Pancreas (tissue), 10 donors: ENCODE results near the gene SMARCC2. TPM values are rescaled to one million over a fixed set of nuclear protein-coding genes. Genes with fewer than 3 reads are reported as not detected.
A peak's percentile ranks its signal among the peaks of the same experiment; 100 is the strongest.
"Not testable (repeated sequence)": the region's sequence is repeated elsewhere in the genome, so short reads cannot be mapped to it uniquely, and the experiment has no call there.

Source experiments
- ATAC-seq, 4 donors: fragments of 200-7000 bp; cut with Tn5 transposase; one replicate each; pipeline versions ENCODE4 v1.8.0 to v1.9.1; 2020; ENCODE audit warnings: mild to moderate bottlenecking in 4 of 4, moderate library complexity in 4 of 4
- DNase-seq, 6 donors: peaks; one replicate each; pipeline ENCODE4 v3.0.0-alpha.2; 2020
- FAIRE-seq: peaks from 2 replicates; lab custom pipeline; 2012; peaks lifted over from hg19 to GRCh38; lab: Jason Lieb, UNC
- H3K27ac ChIP-seq, 4 donors: fragments of 200-600 bp; sonication (generic); 1 replicate in 3 of 4; 2 replicates in 1 of 4; pipeline versions ENCODE4 v1.5.0 to v1.8.0; 2020
- H3K27me3 ChIP-seq, 4 donors: fragments of 200-600 bp; one replicate each; pipeline ENCODE4 v1.8.0; 2021
- H3K36me3 ChIP-seq, 3 donors: fragments of 200-600 bp; sonication (generic) in 1 of 3; one replicate each; pipeline versions ENCODE4 v1.5.0 to v1.8.0; 2020 to 2021
- H3K4me1 ChIP-seq, 3 donors: fragments of 200-600 bp; one replicate each; pipeline ENCODE4 v1.8.0; 2021
- H3K4me3 ChIP-seq, 4 donors: fragments of 200-600 bp; sonication (generic) in 2 of 4; one replicate each; pipeline versions ENCODE4 v1.5.0 to v1.8.0; 2020 to 2021
- H3K9me3 ChIP-seq, 4 donors: fragments of 200-600 bp; one replicate each; pipeline ENCODE4 v1.8.0; 2021
- WGBS, 2 donors: extraction: QIAGEN DNeasy Blood & Tissue Kit; methylation state at CpG; one replicate each; pipeline ENCODE4 v1.1.7; 2013; 5-methylcytosine and 5-hydroxymethylcytosine counted together
- intact Hi-C, 3 donors: fragments of 100-400 bp; cut with DNase I; formaldehyde crosslinking; loops; one replicate each; pipeline versions ENCODE4 v1.11.1 to v1.14.2; 2022
- polyA plus RNA-seq, 2 donors: library from polyadenylated mRNA; stranded (reverse); fragments of 200-250 nt; gene quantifications; one replicate each; pipeline ENCODE4 v1.2.3, GENCODE V29; 2013
- total RNA-seq, 6 donors: library from RNA; stranded (reverse); fragmentation: NEBNext Ultra II Directional in 4 of 6; extraction: Animal tissue kit (Norgen Biotek cat#: 25700) in 4 of 6; gene quantifications; one replicate each; pipeline versions ENCODE4 v1.2.1 to v1.2.4, GENCODE V29; 2021 to 2023
- TF ChIP-seq, protein P1 (sequence below), 4 donors: fragments of 200-600 bp; sonication (generic) in 3 of 4; IDR thresholded peaks; one replicate each; pipeline versions ENCODE4 v1.5.0 to v1.8.0; 2021; ENCODE audit warnings: antibody characterized with exemption in 4 of 4
- donor health status: healthy with polysubstance abuse.
- donor health status: DM: no; HTN: no; CAD: no; lungs with moderate emphysema.
- donor health status: DM: no; HTN: no; CAD: no.
- donor health status: control.
- donor health status: control.
- donor health status: Bipolar disorder and iron deficiency.
- donor health status: DM: yes; HTN: yes; CAD: no.
- donor health status: DM: no; HTN: no; CAD: no.
- donor health status: DM: no; HTN: no; CAD: no.
- donor health status: DM: yes; HTN: yes; CAD: no.

Gene SMARCC2
- total and polyA plus RNA-seq, 8 donors, result 26.3 to 64.5 (median 38.2) TPM

DNA sequence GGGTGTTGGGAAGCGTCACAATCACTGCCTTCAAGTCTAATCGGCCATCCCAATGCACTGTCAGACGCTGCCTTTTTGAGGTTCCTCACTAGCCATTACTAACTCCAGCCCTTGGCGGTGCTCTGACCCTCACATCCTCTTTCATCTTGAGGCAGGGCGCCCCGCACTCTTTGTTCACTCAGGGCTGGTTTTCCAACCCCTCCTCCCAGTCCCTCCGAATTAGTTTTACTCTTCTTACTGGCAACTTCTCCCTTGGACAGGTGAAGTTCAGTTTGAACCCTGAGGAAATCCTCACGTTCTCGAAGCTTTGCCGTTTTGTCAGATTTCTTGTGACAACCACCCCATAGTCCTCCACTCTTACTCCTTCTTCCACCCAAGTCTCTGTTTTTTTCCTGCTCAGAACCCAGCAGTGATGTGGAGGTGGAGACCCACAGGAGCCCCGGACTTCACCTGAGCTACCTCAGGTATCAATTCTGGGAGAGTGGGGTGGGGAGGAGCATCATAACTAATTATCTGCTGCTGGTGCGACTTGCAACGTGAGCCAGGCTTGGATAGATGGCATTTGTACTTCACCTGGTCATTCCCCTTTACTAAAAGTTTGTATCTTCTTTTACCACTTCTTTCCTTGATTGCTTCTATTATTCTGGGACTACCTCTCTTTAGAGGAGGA, 70.5 kb downstream of the SMARCC2 start:
- TF ChIP-seq, protein P1, sequence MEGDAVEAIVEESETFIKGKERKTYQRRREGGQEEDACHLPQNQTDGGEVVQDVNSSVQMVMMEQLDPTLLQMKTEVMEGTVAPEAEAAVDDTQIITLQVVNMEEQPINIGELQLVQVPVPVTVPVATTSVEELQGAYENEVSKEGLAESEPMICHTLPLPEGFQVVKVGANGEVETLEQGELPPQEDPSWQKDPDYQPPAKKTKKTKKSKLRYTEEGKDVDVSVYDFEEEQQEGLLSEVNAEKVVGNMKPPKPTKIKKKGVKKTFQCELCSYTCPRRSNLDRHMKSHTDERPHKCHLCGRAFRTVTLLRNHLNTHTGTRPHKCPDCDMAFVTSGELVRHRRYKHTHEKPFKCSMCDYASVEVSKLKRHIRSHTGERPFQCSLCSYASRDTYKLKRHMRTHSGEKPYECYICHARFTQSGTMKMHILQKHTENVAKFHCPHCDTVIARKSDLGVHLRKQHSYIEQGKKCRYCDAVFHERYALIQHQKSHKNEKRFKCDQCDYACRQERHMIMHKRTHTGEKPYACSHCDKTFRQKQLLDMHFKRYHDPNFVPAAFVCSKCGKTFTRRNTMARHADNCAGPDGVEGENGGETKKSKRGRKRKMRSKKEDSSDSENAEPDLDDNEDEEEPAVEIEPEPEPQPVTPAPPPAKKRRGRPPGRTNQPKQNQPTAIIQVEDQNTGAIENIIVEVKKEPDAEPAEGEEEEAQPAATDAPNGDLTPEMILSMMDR (IDR thresholded peaks at IDR 0.05), result no peak
- Histone ChIP-seq H3K27ac (peak overlapping the region; percentile 72 to 88 (median 83)), H3K4me3 (peak overlapping the region; percentile 36 to 67 (median 55)), H3K4me1 (peaks cover 0 to 17% (median 13%) of the 10 kb centered on the region in 3 donors), H3K9me3 (no peaks in the 10 kb centered on the region), H3K36me3 (peaks cover 0 to 8% (median 0%) of the 10 kb centered on the region in 3 donors), H3K27me3 (no peaks in the 10 kb centered on the region)
- DNase-seq (peak in 1 of 6 donors; percentile 29), FAIRE-seq (no peak), ATAC-seq (peak in 1 of 4 donors; percentile 0)
- WGBS, 2 donors, result 1 to 3% methylated on average over 13 of the region's 13 CpGs
- intact Hi-C loops, result loop anchor here in 1 of 3 donors (5.0 kb wide), 1 partner anchor 42 kb away; no protein-coding TSS in a partner anchor

DNA sequence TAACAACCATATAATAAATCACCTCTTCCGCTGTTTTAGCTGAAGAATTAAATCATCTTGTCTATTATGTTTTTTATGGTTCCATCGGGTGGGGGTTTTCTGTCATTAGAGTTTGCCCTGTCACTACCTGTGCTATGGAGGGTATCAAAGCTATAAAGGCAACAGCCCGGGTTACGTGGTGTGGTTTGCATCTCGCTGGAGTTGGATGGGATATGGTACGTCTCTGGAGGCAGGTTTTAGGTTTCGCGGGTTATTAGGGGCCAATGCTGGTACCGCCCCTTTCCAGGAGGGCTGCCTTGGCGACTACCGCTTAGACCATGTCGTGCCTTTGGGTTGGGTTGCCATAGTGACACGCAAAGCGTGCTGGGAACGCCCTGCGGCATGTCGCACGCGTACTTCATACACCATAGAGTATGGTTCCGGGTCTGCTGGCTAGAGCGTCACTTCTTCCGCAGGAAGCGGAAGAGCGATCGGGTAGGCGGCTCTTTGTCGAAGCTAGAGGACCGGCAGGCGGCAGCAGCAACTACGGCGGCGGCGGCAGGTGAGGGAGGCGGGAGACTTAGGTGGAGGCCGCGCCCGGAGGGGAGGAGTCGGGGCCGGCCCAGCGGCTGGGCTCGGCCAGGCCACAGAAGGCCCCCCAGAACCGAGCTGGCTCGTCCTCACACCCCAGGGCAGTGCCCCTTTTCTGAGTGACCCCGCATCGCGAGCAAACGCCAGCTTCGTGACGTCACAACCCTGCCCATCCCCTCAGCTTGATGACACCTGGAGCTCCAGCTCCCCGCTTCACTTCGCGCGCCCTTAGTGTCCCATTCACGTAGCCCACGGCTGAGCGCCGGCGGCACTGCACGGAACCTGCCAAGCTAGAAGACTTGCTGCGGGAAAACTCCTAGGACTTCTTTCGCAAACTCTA, 71.2 kb downstream of the SMARCC2 start, which contains the start of gene ZC3H10:
TSS of gene ZC3H10 (plus strand) at position 489 of the 910 bp plus-strand sequence. CDS start 2,297 bp downstream, outside the sequence.
- peak; percentile 89 to 99 (median 98) for DNase-seq
- peak within 1 kb of the TSS; percentile 80 to 94 (median 87) for H3K27ac ChIP-seq
- WGBS, 2 donors, result 0 to 1% methylated on average over 53 to 61 of the region's 61 CpGs
- TF ChIP-seq, protein P1 (IDR thresholded peaks at IDR 0.05), result peak in 2 of 4 donors; percentile 22 to 30
- H3K4me1 ChIP-seq, result peaks cover 0 to 17% (median 13%) of the 10 kb centered on the region in 3 donors
- intact Hi-C loops, result loop anchor here in 1 of 3 donors (5.0 kb wide), 1 partner anchor 41 kb away; no protein-coding TSS in a partner anchor
- peak within 1 kb of the TSS; percentile 45 to 84 (median 66) for H3K4me3 ChIP-seq
- peak; percentile 78 to 88 (median 82) for ATAC-seq
- FAIRE-seq, result no peak
- H3K9me3 ChIP-seq, result no peaks in the 10 kb centered on the region
- H3K27me3 ChIP-seq, result no peaks in the 10 kb centered on the region
- H3K36me3 ChIP-seq, result peaks cover 0 to 8% (median 0%) of the 10 kb centered on the region in 3 donors

GRCh38 chr12:56117082-56117706, 72.1 kb downstream of the SMARCC2 start:
- Histone ChIP-seq H3K4me1 (peaks cover 0 to 17% (median 13%) of the 10 kb centered on the region in 3 donors), H3K27ac (peak overlapping the region; percentile 76 to 94 (median 86)), H3K36me3 (peaks cover 0 to 15% (median 8%) of the 10 kb centered on the region in 3 donors), H3K4me3 (peak overlapping the region; percentile 45 to 84 (median 66))
- H3K27me3 ChIP-seq, FAIRE-seq, H3K9me3 ChIP-seq, ATAC-seq: not testable (repeated sequence)
- WGBS, 2 donors, result 1 to 2% methylated on average over 12 of the region's 16 CpGs
- DNase-seq, result peak in 1 of 6 donors; percentile 36
- intact Hi-C loops, result loop anchor here in 1 of 3 donors (5.0 kb wide), 1 partner anchor 40 kb away; no protein-coding TSS in a partner anchor

DNA sequence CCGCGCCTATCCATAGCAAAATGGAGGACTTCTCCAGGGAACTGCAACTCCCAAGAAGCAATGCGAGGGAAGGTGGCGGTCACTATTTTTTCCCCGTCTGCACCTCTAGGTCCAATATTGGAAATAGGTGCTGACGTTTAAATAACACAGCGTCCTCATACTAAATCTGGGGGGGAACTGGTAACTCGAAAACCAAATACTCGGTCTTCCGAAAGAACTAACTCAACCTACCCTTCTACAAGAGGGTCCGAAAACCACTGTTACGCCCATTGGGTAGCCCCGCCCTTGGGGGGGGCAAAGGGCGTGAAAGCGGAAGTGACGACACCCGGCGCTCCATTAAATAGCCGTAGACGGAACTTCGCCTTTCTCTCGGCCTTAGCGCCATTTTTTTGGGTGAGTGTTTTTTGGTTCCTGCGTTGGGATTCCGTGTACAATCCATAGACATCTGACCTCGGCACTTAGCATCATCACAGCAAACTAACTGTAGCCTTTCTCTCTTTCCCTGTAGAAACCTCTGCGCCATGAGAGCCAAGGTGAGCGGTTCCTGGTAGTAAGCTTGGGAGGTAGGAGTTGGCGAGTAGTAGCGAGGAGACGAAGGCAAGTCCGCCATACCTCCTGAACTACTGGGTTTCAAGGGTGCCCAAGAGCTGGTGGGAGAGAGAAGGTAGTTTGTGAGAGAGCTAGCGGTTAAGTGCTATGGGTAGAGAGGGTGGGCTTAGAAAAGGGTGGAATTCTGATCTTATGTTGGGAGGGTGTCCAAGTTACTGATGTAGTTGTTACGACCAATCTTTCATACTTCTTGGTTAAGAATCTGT, 72.8 kb downstream of the SMARCC2 start, which contains the start of gene RPL41:
TSS of gene RPL41 (plus strand) at position 367 of the 815 bp plus-strand sequence.
- Histone ChIP-seq H3K4me3 (peak within 1 kb of the TSS; percentile 45 to 84 (median 66)), H3K36me3 (peaks cover 0 to 18% (median 13%) of the 10 kb centered on the region in 3 donors), H3K27me3 (no peaks in the 10 kb centered on the region), H3K4me1 (peaks cover 0 to 17% (median 13%) of the 10 kb centered on the region in 3 donors), H3K27ac (peak within 1 kb of the TSS; percentile 76 to 94 (median 86)), H3K9me3 (no peaks in the 10 kb centered on the region)
- no peak for FAIRE-seq
- 0% methylated on average over 34 of the region's 34 CpGs for WGBS, 2 donors
- TF ChIP-seq, protein P1 (IDR thresholded peaks at IDR 0.05), result no peak
- DNase-seq, result peak; percentile 90 to 94 (median 92)
- intact Hi-C loops, result loop anchor here in 1 of 3 donors (5.0 kb wide), 1 partner anchor 39 kb away; no protein-coding TSS in a partner anchor
- peak; percentile 71 to 84 (median 75) for ATAC-seq
